ENCODE results near the gene HDHD2. TPM values are rescaled to one million over a fixed set of nuclear protein-coding genes. Genes with fewer than 3 reads are reported as not detected.

The HDHD2 gene
- total RNA-seq, 1 donor from 2014 or later = 42.3 TPM

DNA sequence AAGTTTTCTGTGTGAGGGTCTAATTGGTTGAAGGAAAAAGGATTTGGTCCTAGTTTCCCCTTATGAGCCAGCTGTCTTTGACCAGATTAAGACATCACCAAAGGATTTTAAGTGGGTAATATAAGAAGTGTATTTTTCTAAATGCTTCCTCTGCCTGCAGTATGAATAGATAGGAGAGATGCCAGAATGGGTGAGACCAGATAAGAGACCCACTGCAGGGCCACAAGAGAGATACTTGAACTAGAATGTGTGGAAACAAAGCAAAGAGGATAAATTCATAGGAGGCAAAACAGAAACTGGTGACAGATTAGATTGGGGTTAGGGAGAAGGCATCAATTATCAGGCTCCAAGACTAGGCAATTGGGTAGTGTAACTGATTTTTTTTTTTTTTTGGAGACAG, 1.1 kb upstream of the HDHD2 start:
- H3K4me3 ChIP-seq = peak overlapping the region; percentile 81
- peaks cover 20% of the 10 kb centered on the region for H3K36me3 ChIP-seq
- peaks cover 55% of the 10 kb centered on the region for H3K4me1 ChIP-seq
- H3K9me3 ChIP-seq (replicated peaks) = no peaks in the 10 kb centered on the region
- intact Hi-C loops (cut with micrococcal nuclease) = no loop called here
- no peak for DNase-seq
- H3K27ac ChIP-seq (replicated peaks) = peak overlapping the region; percentile 98
- TF ChIP-seq, protein P1, sequence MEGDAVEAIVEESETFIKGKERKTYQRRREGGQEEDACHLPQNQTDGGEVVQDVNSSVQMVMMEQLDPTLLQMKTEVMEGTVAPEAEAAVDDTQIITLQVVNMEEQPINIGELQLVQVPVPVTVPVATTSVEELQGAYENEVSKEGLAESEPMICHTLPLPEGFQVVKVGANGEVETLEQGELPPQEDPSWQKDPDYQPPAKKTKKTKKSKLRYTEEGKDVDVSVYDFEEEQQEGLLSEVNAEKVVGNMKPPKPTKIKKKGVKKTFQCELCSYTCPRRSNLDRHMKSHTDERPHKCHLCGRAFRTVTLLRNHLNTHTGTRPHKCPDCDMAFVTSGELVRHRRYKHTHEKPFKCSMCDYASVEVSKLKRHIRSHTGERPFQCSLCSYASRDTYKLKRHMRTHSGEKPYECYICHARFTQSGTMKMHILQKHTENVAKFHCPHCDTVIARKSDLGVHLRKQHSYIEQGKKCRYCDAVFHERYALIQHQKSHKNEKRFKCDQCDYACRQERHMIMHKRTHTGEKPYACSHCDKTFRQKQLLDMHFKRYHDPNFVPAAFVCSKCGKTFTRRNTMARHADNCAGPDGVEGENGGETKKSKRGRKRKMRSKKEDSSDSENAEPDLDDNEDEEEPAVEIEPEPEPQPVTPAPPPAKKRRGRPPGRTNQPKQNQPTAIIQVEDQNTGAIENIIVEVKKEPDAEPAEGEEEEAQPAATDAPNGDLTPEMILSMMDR (IDR thresholded peaks at IDR 0.05; ENCODE audit: borderline replicate concordance) = no peak
- H3K27me3 ChIP-seq (ENCODE audit: low read depth) = no peaks in the 10 kb centered on the region

- Histone ChIP-seq H3K27me3 (ENCODE audit: low read depth) (no peaks in the 10 kb centered on the region), H3K27ac (replicated peaks) (peak overlapping the region; percentile 98), H3K36me3 (peaks cover 20% of the 10 kb centered on the region), H3K4me3 (peak overlapping the region; percentile 81), H3K4me1 (peaks cover 60% of the 10 kb centered on the region), H3K9me3 (replicated peaks) (no peaks in the 10 kb centered on the region)
- intact Hi-C loops (cut with micrococcal nuclease) = no loop called here
- TF ChIP-seq, protein P1 (IDR thresholded peaks at IDR 0.05; ENCODE audit: borderline replicate concordance) = no peak
- DNase-seq = no peak
Measured at GRCh38 chr18:47150824-47151366, 595 bp upstream of the HDHD2 start.

DNA sequence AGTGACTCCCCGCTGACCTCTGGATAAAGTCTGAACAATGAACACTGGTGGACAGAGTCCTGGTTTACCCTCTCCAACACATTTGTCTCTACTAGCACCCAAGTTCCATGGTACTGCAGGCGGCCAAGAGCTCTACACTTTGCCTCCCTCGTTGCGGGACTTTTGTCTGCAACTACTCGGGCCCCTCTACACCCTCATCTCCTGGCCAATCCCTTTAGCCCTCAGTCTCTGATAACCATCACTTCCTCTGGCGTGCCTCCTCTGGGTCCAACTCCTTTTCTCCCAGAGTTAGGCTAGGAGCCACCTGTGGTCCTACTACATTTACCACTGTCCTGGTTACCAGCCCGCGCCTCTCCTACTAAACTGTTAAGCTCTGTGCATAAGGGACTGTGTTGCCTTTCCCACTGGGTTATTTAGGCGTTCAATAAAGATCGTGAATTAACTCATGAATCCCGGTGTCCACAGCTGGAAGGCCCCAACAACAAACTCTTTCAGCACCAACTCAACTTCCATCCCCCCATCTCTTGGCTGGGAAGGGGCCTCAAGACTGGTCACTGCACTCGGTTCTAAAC, 757 bp downstream of the HDHD2 start:
- Histone ChIP-seq H3K27me3 (ENCODE audit: low read depth) (no peaks in the 10 kb centered on the region), H3K27ac (replicated peaks) (peak overlapping the region; percentile 98), H3K36me3 (peaks cover 11% of the 10 kb centered on the region), H3K9me3 (replicated peaks) (no peaks in the 10 kb centered on the region), H3K4me3 (peak overlapping the region; percentile 81), H3K4me1 (peaks cover 73% of the 10 kb centered on the region)
- TF ChIP-seq, protein P1 (IDR thresholded peaks at IDR 0.05; ENCODE audit: borderline replicate concordance) = no peak
- no peak for DNase-seq
- intact Hi-C loops (cut with micrococcal nuclease) = no loop called here

DNA sequence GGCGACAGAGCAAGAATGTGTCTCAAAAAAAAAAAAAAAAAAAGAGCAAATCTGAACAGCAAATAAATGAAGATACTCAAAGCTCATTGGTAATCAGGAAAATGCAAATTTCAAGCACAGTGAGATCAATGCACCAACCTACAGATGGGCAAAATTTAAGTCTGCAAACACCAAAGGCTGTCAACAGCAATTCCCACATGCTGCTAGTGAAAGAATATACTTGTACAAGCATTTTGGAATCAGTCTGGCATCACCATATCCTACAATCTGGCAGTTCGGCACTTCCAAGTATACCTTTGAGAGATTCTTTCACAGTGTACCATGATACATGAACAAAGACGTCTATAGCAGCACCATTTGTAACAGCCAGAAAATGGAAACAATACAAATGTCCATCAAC, 4.1 kb downstream of the HDHD2 start:
- Histone ChIP-seq H3K27ac (replicated peaks) (no peak overlapping the region), H3K4me1 (peaks cover 94% of the 10 kb centered on the region)
- intact Hi-C loops (cut with micrococcal nuclease) = no loop called here

GRCh38 chr18:47143899-47144485, 6.3 kb downstream of the HDHD2 start:
- H3K4me3 ChIP-seq = no peak overlapping the region
- H3K9me3 ChIP-seq (replicated peaks) = no peaks in the 10 kb centered on the region
- TF ChIP-seq, protein P1 (IDR thresholded peaks at IDR 0.05; ENCODE audit: borderline replicate concordance) = no peak
- no peaks in the 10 kb centered on the region for H3K27me3 ChIP-seq (ENCODE audit: low read depth)
- no peaks in the 10 kb centered on the region for H3K36me3 ChIP-seq
- DNase-seq = no peak
- intact Hi-C loops (cut with micrococcal nuclease) = no loop called here
- H3K4me1 ChIP-seq = peaks cover 75% of the 10 kb centered on the region
- peak overlapping the region; percentile 36 for H3K27ac ChIP-seq (replicated peaks)

More for the DNA sequence above, 4.1 kb downstream of the HDHD2 start:
- H3K9me3 ChIP-seq (replicated peaks) = no peaks in the 10 kb centered on the region
- no peaks in the 10 kb centered on the region for H3K27me3 ChIP-seq (ENCODE audit: low read depth)
- no peak for DNase-seq
- no peak overlapping the region for H3K4me3 ChIP-seq
- TF ChIP-seq, protein P1 (IDR thresholded peaks at IDR 0.05; ENCODE audit: borderline replicate concordance) = no peak
- no peaks in the 10 kb centered on the region for H3K36me3 ChIP-seq

Data from left ventricle myocardium inferior (tissue), 1 donor.